Measurements from ENCODE around the gene KLHDC7B. TPM values are rescaled to one million over a fixed set of nuclear protein-coding genes. Genes with fewer than 3 reads are reported as not detected.
"Not testable (repeated sequence)": the region's sequence is repeated elsewhere in the genome, so short reads cannot be mapped to it uniquely, and the experiment has no call there.

Gene KLHDC7B
- total RNA-seq, 1 donor from 2014 or later, result 5.2 TPM

DNA sequence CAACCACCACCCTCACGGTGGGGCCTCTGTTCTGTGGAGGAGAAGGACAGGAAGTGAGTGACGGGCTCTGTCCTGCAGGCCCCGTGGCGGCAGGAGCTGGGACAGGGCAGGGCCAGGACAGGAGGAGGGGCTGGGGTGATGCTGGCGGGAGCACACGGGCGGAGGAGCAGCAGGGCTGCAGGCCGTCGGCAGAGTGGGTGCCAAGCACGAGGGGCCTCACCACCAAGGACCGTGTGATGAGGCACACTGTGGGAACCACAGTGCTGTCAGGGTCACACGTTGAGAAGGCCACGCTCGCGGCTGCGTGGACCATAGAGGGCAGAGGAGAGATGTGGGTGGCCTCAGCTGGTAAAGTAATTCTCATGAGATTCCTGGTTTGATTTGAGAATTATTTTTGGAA is 28.8 kb upstream of the KLHDC7B start:
- Mint-ChIP-seq H3K27ac (no peak overlapping the region), H3K9me3 (no peaks in the 10 kb centered on the region), H3K27me3 (no peaks in the 10 kb centered on the region), H3K36me3 (ENCODE audit: low read depth) (peaks cover 56% of the 10 kb centered on the region), H3K4me1 (peaks cover 3% of the 10 kb centered on the region), H3K4me3 (no peak overlapping the region)
- DNase-seq (no peak), ATAC-seq (ENCODE audit: low read depth) (no peak)
- TF ChIP-seq, protein P1, sequence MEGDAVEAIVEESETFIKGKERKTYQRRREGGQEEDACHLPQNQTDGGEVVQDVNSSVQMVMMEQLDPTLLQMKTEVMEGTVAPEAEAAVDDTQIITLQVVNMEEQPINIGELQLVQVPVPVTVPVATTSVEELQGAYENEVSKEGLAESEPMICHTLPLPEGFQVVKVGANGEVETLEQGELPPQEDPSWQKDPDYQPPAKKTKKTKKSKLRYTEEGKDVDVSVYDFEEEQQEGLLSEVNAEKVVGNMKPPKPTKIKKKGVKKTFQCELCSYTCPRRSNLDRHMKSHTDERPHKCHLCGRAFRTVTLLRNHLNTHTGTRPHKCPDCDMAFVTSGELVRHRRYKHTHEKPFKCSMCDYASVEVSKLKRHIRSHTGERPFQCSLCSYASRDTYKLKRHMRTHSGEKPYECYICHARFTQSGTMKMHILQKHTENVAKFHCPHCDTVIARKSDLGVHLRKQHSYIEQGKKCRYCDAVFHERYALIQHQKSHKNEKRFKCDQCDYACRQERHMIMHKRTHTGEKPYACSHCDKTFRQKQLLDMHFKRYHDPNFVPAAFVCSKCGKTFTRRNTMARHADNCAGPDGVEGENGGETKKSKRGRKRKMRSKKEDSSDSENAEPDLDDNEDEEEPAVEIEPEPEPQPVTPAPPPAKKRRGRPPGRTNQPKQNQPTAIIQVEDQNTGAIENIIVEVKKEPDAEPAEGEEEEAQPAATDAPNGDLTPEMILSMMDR (IDR thresholded peaks at IDR 0.05), result no peak
- ChIA-PET POLR2A (interaction anchor here (0.8 to 1.1 kb wide), 2 partner anchors 8 to 9 kb away, joined by 3 to 4 read pairs; partner anchors contain the start of genes LMF2 and NCAPH2), CTCF (no interaction called here)
- intact Hi-C loops (cut with micrococcal nuclease), result no loop called here

DNA sequence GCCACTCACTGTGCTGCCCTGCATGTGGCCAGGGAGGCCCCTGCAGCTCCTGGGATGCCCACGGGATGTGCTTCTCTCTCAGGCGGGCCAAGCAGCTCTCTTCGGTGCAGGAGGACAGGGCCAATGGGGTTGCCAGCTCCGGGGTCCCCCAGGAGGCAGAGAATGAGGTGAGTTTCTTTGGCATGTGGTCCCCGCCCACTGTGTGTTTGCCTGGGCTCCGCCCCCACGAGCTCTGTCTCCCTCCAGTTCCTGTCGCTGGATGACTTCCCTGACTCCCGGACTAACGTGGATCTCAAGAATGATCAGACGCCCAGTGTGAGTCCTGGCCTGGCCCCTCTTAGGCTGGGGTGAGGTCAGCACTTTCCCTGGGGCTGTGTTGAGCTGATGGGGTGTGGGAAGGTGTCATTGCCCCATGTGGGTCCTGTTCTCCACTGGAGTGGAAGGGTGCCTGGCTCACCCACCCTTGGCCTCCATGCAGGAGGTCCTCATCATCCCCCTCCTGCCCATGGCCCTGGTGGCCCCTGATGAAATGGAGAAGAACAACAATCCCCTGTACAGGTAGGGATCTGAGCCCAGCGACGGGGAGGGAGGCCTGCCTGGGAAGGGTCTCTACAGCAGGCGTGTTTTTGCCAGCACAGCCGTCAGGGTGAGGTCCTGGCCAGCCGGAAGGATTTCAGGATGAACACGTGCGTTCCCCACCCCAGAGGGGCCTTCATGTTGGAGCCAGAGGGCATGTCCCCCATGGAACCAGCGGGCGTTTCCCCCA is 28.0 kb upstream of the KLHDC7B start:
- DNase-seq, result no peak
- intact Hi-C loops (cut with micrococcal nuclease), result no loop called here
- H3K9me3 Mint-ChIP-seq, result no peaks in the 10 kb centered on the region
- no peaks in the 10 kb centered on the region for H3K27me3 Mint-ChIP-seq
- H3K4me3 Mint-ChIP-seq, result no peak overlapping the region
- ChIA-PET CTCF (no interaction called here), POLR2A (interaction anchor here (1.1 kb wide), 1 partner anchor 10 kb away, joined by 4 read pairs; the partner anchor contains the start of genes LMF2 and NCAPH2)
- no peak for ATAC-seq (ENCODE audit: low read depth)
- TF ChIP-seq, protein P1 (IDR thresholded peaks at IDR 0.05), result no peak
- peaks cover 57% of the 10 kb centered on the region for H3K36me3 Mint-ChIP-seq (ENCODE audit: low read depth)
- H3K4me1 Mint-ChIP-seq, result peaks cover 3% of the 10 kb centered on the region
- H3K27ac Mint-ChIP-seq, result no peak overlapping the region

DNA sequence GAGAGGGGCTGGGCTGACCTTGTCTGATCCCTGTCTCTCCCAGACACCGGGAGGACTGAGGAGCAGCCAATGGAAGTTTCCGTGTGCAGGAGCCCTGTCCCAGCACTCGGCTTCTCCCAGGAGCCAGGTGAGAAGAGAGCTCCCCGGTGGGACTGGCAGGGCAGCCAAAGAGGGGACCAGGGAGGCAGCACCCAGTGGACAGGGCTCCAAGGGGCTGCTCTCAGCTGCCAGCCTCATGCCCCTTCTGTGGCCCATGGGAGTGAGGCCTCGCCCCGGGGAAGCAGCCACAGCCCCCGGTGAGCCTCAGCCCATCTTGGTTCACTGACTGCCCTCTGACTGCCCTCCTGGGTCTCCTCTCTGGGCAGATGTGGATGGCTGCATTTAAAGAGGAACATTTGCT is 27.1 kb upstream of the KLHDC7B start:
- Mint-ChIP-seq H3K4me3 (no peak overlapping the region), H3K36me3 (ENCODE audit: low read depth) (peaks cover 65% of the 10 kb centered on the region), H3K27me3 (no peaks in the 10 kb centered on the region), H3K27ac (no peak overlapping the region), H3K9me3 (no peaks in the 10 kb centered on the region), H3K4me1 (peaks cover 3% of the 10 kb centered on the region)
- no peak for DNase-seq
- ChIA-PET CTCF (interaction anchor here (0.9 kb wide), 1 partner anchor 46 kb away, joined by 3 read pairs; no protein-coding TSS in a partner anchor), POLR2A (no interaction called here)
- TF ChIP-seq, protein P1 (IDR thresholded peaks at IDR 0.05), result no peak
- intact Hi-C loops (cut with micrococcal nuclease), result no loop called here
- ATAC-seq (ENCODE audit: low read depth), result no peak

DNA sequence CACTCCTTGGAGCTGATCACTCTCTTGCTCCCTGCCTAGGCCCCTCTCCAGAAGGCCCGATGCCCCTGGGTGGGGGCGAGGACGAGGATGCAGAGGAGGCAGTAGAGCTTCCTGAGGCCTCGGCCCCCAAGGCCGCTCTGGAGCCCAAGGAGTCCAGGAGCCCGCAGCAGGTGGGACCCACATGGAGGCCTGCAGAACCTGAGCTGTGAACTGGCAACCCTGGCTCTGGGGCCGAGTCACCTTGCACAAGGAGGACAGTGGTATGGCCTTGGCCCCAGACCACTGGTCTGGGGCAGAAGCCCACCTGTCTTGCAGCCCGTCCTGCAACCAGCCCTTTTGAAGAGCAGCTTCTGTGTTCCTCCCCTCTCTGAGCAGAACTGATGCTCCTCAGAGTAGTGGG is 26.5 kb upstream of the KLHDC7B start:
- Mint-ChIP-seq H3K27me3 (no peaks in the 10 kb centered on the region), H3K4me3 (no peak overlapping the region), H3K36me3 (ENCODE audit: low read depth) (peaks cover 67% of the 10 kb centered on the region), H3K4me1 (peaks cover 3% of the 10 kb centered on the region), H3K9me3 (no peaks in the 10 kb centered on the region), H3K27ac (no peak overlapping the region)
- POLR2A ChIA-PET, result interaction anchor here (0.6 to 1.4 kb wide), 2 partner anchors 12 to 46 kb away, joined by 4 read pairs; partner anchors contain the start of genes LMF2 and NCAPH2
- CTCF ChIA-PET, result interaction anchor here (0.9 kb wide), 1 partner anchor 47 kb away, joined by 3 read pairs; no protein-coding TSS in a partner anchor
- intact Hi-C loops (cut with micrococcal nuclease), result no loop called here
- TF ChIP-seq, protein P1 (IDR thresholded peaks at IDR 0.05), result no peak
- ATAC-seq (ENCODE audit: low read depth) (no peak), DNase-seq (no peak)

DNA sequence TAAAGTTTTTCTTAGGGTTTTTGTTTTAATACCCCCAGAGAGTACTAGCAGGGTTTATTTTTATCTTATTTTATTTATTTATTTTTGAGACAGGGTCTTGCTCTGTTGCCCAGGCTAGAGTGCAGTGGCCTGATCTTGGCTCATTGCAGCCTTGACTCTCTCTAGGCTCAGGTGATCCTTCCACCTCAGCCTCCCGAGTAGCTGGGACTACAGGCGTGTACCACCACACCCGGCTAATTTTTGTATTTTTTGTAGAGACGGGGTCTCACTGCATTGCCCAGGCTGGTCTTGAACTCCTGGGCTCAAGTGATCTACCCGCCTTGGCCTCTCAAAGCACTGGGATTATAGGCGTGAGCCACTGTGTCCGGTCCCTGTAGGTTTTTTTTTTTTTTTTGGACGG is 25.5 kb upstream of the KLHDC7B start:
- DNase-seq; CTCF ChIA-PET; H3K4me1 Mint-ChIP-seq; H3K27me3 Mint-ChIP-seq; ATAC-seq (ENCODE audit: low read depth); H3K4me3 Mint-ChIP-seq; intact Hi-C loops (cut with micrococcal nuclease); H3K27ac Mint-ChIP-seq; H3K9me3 Mint-ChIP-seq: not testable (repeated sequence)
- H3K36me3 Mint-ChIP-seq (ENCODE audit: low read depth), result peaks cover 64% of the 10 kb centered on the region
- POLR2A ChIA-PET, result interaction anchor here (1.4 kb wide), 1 partner anchor 13 kb away, joined by 4 read pairs; the partner anchor contains the start of genes LMF2 and NCAPH2
